GM18505 (cell line): ENCODE data around the gene NPAS3.

Experiments used
- ATAC-seq: cut with Tn5 transposase; IDR thresholded peaks from one replicate; pipeline ENCODE4 v1.9.1; 2021; ENCODE audit not compliant: unreplicated experiment
- POLR2A ChIP-seq: IDR thresholded peaks from 4 replicates; pipeline ENCODE4 v1.6.1; 2011; ENCODE audit warnings: borderline replicate concordance; ENCODE audit not compliant: insufficient read depth, insufficient read length; ENCODE audit errors: extremely low read depth

The NPAS3 gene

DNA sequence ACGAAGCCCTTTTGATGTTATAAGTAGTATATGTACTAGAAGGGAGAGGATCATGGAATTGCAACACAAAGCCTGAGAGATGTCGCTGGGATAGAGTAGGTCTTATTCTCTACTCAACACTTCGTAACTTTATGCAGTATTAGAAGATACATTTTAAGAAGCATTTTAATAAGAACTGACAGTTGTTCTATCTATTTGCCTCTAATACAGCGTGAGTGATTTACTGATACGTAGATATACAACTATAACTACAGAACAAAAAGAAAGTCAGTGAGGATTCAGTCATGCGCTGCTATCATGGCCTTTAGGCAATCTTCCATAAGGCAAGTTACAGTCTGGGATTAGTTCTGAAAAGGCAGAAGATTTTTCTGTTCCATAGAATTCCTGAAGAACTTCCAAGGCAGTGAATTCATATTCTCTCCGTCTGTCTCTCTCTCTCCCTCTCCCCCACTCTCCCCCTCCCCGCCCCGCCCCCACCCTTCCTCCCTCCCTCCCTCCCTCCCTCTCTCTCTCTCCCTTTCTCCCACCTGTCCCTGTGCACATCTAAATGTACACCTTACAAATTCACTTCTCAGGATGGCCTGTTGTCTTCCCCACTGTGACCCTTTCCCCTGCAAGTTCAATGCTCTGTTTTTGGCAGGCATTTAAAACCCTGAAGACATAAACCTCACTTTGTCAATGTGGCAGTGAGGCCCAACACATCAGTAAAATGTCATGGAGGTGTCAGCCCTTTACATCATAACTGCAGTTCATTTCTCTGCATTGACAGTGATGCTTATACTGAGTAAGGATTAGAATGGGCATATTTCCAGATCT lies 541.6 kb downstream of the NPAS3 start:
- ATAC-seq: no peak
- no peak for TF ChIP-seq POLR2A

- no peak for TF ChIP-seq POLR2A
- ATAC-seq: no peak
Measured at GRCh38 chr14:33480887-33481184, 542.2 kb downstream of the NPAS3 start.

DNA sequence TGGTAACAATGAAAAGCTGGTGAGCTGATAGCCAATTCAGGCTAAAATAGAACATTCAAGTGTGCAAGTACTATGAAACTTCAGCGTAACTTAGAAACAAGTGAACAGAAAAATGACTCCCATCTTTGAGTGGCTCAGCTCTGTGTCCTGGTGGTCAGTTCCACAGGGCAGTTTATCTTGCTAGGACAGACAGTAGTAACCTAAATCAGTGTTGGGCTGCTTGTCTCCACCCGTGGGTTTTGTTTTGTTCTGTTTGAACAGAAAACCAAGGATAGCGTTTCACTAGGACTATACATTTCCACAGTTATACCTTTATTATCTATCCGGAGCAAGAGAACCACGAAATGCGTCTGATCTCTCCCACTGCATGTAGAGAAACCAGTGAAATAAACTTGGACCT lies 544.4 kb downstream of the NPAS3 start:
- no peak for TF ChIP-seq POLR2A
- no peak for ATAC-seq

- TF ChIP-seq POLR2A: no peak
- ATAC-seq: no peak
Measured at GRCh38 chr14:33483541-33483940, 544.9 kb downstream of the NPAS3 start.

DNA sequence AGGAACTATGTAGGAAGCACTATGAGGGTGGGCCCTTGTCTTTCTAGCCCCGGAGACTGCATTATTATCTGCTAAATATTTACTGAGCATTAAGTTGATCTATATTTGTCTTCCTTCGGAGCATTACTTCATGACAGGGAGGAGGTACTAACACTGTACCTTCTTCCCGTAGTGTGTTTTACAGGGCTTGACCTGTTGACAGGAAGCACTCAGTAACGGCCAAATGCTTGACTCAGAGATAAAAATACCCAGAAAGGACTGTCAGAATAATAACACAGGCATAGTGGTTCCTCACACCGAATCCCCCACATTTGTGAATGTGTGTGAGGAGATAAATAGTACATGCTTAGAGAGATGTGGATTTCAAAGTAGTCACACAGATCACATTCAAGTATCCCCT lies 545.6 kb downstream of the NPAS3 start:
- no peak for TF ChIP-seq POLR2A
- no peak for ATAC-seq

DNA sequence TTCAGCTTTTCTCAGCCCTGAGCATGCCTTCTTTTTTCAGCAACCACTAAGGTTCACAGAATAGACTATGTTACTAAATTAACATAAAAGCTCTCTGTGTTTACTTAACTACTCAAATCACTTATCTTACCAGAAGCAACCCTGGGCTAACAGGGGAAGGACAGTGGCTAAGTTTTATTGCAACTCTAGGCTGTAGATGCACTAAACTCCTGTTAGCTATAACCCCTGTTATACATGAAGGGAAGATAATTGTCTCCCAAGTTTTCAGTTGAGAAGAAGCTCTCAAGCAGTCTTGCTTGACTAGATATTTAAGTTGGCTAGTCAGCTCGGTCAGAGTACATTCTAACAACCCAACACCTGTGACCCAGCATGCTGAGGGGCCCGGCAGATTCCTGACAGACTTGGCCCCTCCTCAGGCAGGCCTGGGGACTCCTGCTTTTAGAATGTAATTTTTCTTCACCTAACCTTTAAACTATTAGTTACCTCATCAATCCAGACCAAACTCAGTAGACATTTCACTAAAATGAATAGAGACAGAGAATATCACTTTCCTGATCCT lies 547.7 kb downstream of the NPAS3 start:
- no peak for ATAC-seq
- no peak for TF ChIP-seq POLR2A

- no peak for TF ChIP-seq POLR2A
Measured at GRCh38 chr14:33488582-33488981, 549.9 kb downstream of the NPAS3 start.

GRCh38 chr14:33490555-33490954 lies 551.9 kb downstream of the NPAS3 start:
- no peak for ATAC-seq
- no peak for TF ChIP-seq POLR2A

More at GRCh38 chr14:33488582-33488981, 549.9 kb downstream of the NPAS3 start:
- no peak for ATAC-seq

DNA sequence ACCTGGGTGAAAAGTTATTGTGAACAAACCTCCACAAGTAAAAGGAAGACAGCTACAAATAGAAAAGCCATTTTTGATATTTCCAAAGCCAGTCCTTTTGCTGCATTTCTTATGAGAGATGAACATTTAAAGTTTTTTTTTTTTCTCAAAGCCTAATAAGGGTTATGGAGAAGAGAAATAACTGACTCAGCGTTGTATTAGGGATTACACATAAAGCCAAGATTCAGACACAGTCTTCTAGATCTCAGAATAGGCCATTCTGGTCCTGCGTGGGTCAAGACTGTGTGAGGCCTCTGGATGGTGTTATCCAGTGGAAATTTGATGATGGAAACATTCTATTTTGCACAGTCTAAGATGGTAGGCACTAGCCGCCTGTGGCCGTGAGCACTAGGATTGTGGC lies 552.4 kb downstream of the NPAS3 start:
- no peak for TF ChIP-seq POLR2A
- no peak for ATAC-seq

- no peak for TF ChIP-seq POLR2A
- no peak for ATAC-seq
Measured at GRCh38 chr14:33492491-33492890, 553.8 kb downstream of the NPAS3 start.

GRCh38 chr14:33493266-33493665 lies 554.6 kb downstream of the NPAS3 start:
- ATAC-seq: no peak
- TF ChIP-seq POLR2A: no peak

DNA sequence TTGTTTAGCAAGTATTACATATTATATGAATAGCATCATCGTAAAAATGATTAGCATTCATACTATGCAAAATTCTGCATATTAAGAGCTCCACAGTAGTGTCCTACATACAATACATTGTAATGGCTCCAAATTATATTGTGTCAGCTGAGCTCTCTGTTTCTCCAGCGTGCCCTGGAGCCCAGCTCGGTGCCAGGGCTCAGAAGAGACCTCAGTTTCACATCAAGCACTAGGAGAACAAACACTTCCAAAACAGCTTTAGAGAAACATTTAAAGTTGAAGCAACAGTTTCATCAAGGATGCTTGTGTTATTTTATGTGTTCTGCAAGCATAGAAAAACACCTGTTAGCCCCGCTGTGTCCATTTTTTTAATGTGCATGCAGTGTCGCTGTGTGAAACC lies 555.3 kb downstream of the NPAS3 start:
- TF ChIP-seq POLR2A: no peak
- ATAC-seq: no peak

DNA sequence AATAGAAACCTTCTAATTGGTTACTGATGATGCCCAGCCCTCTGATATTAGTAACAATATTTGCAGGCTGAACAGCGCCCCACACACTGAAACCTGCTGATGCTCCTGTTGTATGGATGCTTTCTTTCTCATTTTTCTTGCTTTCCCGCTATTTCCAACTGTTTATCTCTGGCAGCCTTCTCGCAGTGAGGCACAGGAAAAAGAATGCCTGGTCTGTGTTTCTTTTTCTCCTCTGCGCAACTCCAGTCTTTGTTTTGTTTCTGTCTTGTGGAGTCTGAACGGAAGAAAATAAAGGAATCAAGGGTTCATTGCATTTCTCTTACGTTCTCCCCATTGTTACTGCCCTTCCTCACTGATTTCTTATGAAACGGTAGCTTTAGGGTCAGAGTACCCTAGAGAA lies 561.0 kb downstream of the NPAS3 start:
- no peak for ATAC-seq
- TF ChIP-seq POLR2A: no peak

DNA sequence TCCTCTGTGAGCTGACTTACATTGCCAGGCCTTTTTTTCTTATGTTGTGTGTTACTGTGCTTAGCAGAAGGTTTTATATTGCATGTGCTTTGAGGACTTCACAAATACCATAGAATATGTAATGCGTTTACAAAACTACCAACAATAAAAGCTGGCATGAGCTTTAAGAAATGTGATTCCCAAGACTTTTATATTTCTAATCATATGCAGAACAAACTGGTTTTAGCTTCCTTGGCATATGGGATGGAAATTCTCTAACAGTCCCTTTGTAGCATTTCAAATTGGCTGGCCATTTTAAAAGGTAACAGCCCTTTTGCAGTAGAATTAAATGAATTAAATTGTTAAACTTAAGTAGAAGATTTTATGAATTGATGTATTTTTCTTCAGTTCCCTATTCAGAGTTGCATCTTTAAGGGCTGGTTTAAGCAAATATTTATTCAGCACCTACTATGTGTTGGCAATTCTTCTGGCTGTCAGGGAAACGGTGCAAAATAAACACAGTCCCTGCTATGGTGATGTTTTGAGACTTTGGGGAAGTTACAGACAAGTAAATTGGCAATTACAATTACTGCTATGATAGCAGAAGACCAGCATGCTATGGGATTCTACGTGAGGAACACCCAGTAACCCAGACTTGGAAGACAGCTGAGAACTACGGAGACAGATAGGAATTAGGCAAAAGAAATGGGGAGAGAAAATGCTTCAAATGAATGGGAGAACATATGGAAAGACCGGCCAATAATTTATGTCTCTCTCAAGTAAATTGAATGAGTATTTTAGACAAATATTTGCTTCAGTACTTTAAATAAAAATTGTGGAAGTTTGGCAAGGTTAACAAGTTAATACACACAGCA lies 565.8 kb downstream of the NPAS3 start:
- ATAC-seq: no peak

More for the DNA sequence above, 565.8 kb downstream of the NPAS3 start:
- no peak for TF ChIP-seq POLR2A
